ENCODE measurements around the gene MAP3K13.

DNA sequence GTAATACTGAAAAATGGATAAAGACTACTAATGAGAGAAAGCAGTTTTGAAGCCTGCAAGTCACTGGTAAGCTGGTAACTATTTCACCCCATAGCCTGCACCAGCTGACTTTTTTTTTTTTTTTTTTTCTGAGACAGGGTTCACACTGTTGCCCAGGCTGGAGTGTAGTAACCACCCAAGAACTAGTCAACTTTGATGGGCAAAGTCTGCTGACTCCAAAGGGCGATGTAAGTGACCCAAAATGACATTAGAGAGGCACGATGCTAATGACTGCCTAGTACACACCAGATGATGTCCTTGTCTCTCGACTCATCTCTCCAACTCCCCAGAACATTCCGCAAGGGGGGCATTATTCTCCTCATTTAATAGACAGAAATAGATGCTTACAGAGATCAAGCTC, 148.8 kb downstream of the MAP3K13 start:
- TF ChIP-seq GATA2 (IDR thresholded peaks at IDR 0.05; ENCODE audit: low read depth, low read length) (no peak), GATA3 (IDR thresholded peaks at IDR 0.05; ENCODE audit: low read depth, low read length) (no peak)
